Urinary bladder (tissue), 4 donors: ENCODE results near the gene IGFBP5. TPM values are rescaled to one million over a fixed set of nuclear protein-coding genes. Genes with fewer than 3 reads are reported as not detected.

Experiments
- DNase-seq: peaks from one replicate; pipeline ENCODE4 v3.0.0-alpha.2; 2015; ENCODE audit errors: extremely low spot score
- H3K27ac ChIP-seq: one replicate; pipeline ENCODE4 v1.5.1; 2013; ENCODE audit warnings: low read depth, mild to moderate bottlenecking, moderate library complexity
- H3K36me3 ChIP-seq: one replicate; pipeline ENCODE4 v1.6.1; 2013; ENCODE audit warnings: mild to moderate bottlenecking, moderate library complexity; ENCODE audit not compliant: insufficient read depth
- H3K4me1 ChIP-seq: one replicate; pipeline ENCODE4 v1.6.1; 2013; ENCODE audit warnings: mild to moderate bottlenecking, moderate library complexity; ENCODE audit not compliant: insufficient read depth
- H3K4me3 ChIP-seq: one replicate; pipeline ENCODE4 v1.5.1; 2013; ENCODE audit warnings: low read depth, low read length
- WGBS: extraction: QIAGEN DNeasy Blood & Tissue Kit; methylation state at CpG from one replicate; pipeline ENCODE4 v1.1.7; 2013; 5-methylcytosine and 5-hydroxymethylcytosine counted together
- polyA plus RNA-seq: library from polyadenylated mRNA; stranded (reverse); fragments of 200-250 nt; gene quantifications from one replicate; pipeline ENCODE4 v1.2.3, GENCODE V29; 2013
- total RNA-seq: library from RNA; depleted of rRNA; stranded (reverse); fragments of >200 nt; gene quantifications from one replicate; pipeline ENCODE4 v1.2.3, GENCODE V29; 2014
- donor health status: healthy with polysubstance abuse.
- donor health status: healthy.

The IGFBP5 gene
- total and polyA plus RNA-seq, 2 donors: 159 to 516 TPM

GRCh38 chr2:216661639-216662375 lies 33.5 kb downstream of the IGFBP5 start:
- Histone ChIP-seq H3K36me3 (no peaks in the 10 kb centered on the region), H3K4me3 (no peak overlapping the region), H3K4me1 (no peaks in the 10 kb centered on the region), H3K27ac (no peak overlapping the region)
- no peak for DNase-seq
- 82% methylated on average over 20 of the region's 20 CpGs for WGBS

- no peak overlapping the region for H3K4me3 ChIP-seq
- H3K27ac ChIP-seq: no peak overlapping the region
- 100% methylated on average over 5 of the region's 5 CpGs for WGBS
Measured at GRCh38 chr2:216661051-216661450, 34.3 kb downstream of the IGFBP5 start.

GRCh38 chr2:216660496-216660895 lies 34.9 kb downstream of the IGFBP5 start:
- no peak for DNase-seq
- no peak overlapping the region for H3K4me3 ChIP-seq
- no peaks in the 10 kb centered on the region for H3K36me3 ChIP-seq
- WGBS: 94% methylated on average over 10 of the region's 10 CpGs
- H3K27ac ChIP-seq: no peak overlapping the region
- H3K4me1 ChIP-seq: no peaks in the 10 kb centered on the region

More at GRCh38 chr2:216661051-216661450, 34.3 kb downstream of the IGFBP5 start:
- H3K36me3 ChIP-seq: no peaks in the 10 kb centered on the region
- no peaks in the 10 kb centered on the region for H3K4me1 ChIP-seq
- DNase-seq: no peak

GRCh38 chr2:216659276-216659675 lies 36.1 kb downstream of the IGFBP5 start:
- peak; percentile 62 for DNase-seq
- Histone ChIP-seq H3K27ac (no peak overlapping the region), H3K36me3 (no peaks in the 10 kb centered on the region), H3K4me3 (no peak overlapping the region), H3K4me1 (no peaks in the 10 kb centered on the region)
- WGBS: 78% methylated on average over 6 of the region's 6 CpGs

- no peak for DNase-seq
- H3K4me1 ChIP-seq: no peaks in the 10 kb centered on the region
- no peak overlapping the region for H3K4me3 ChIP-seq
- H3K27ac ChIP-seq: no peak overlapping the region
- no peaks in the 10 kb centered on the region for H3K36me3 ChIP-seq
- WGBS: 76% methylated on average over 6 of the region's 6 CpGs
Measured at GRCh38 chr2:216658757-216659156, 36.6 kb downstream of the IGFBP5 start.

- no peaks in the 10 kb centered on the region for H3K4me1 ChIP-seq
- 81% methylated on average over 7 of the region's 7 CpGs for WGBS
- no peak for DNase-seq
- H3K27ac ChIP-seq: no peak overlapping the region
- H3K36me3 ChIP-seq: no peaks in the 10 kb centered on the region
- H3K4me3 ChIP-seq: no peak overlapping the region
Measured at GRCh38 chr2:216657980-216658379, 37.4 kb downstream of the IGFBP5 start.

GRCh38 chr2:216657086-216657855 lies 38.1 kb downstream of the IGFBP5 start:
- Histone ChIP-seq H3K36me3 (no peaks in the 10 kb centered on the region), H3K4me3 (no peak overlapping the region), H3K4me1 (no peaks in the 10 kb centered on the region), H3K27ac (no peak overlapping the region)
- no peak for DNase-seq
- 90% methylated on average over 16 of the region's 16 CpGs for WGBS

GRCh38 chr2:216654528-216655052 lies 40.8 kb downstream of the IGFBP5 start:
- no peaks in the 10 kb centered on the region for H3K4me1 ChIP-seq
- no peak for DNase-seq
- no peak overlapping the region for H3K27ac ChIP-seq
- H3K36me3 ChIP-seq: no peaks in the 10 kb centered on the region
- 86% methylated on average over 2 of the region's 2 CpGs for WGBS
- no peak overlapping the region for H3K4me3 ChIP-seq

- Histone ChIP-seq H3K36me3 (no peaks in the 10 kb centered on the region), H3K4me1 (no peaks in the 10 kb centered on the region), H3K27ac (no peak overlapping the region), H3K4me3 (no peak overlapping the region)
- no peak for DNase-seq
- WGBS: 76% methylated on average over 2 of the region's 2 CpGs
Measured at GRCh38 chr2:216653931-216654365, 41.4 kb downstream of the IGFBP5 start.

- H3K27ac ChIP-seq: no peak overlapping the region
- H3K4me1 ChIP-seq: no peaks in the 10 kb centered on the region
- WGBS: 91% methylated on average over 4 of the region's 4 CpGs
- no peaks in the 10 kb centered on the region for H3K36me3 ChIP-seq
- no peak overlapping the region for H3K4me3 ChIP-seq
- DNase-seq: no peak
Measured at GRCh38 chr2:216653093-216653799, 42.1 kb downstream of the IGFBP5 start.

- no peak for DNase-seq
- 58% methylated on average over 4 of the region's 4 CpGs for WGBS
- no peak overlapping the region for H3K27ac ChIP-seq
Measured at GRCh38 chr2:216652566-216652965, 42.8 kb downstream of the IGFBP5 start.

GRCh38 chr2:216651351-216651881 lies 43.9 kb downstream of the IGFBP5 start:
- WGBS: 77% methylated on average over 6 of the region's 6 CpGs
- Histone ChIP-seq H3K4me3 (no peak overlapping the region), H3K27ac (no peak overlapping the region), H3K36me3 (no peaks in the 10 kb centered on the region), H3K4me1 (no peaks in the 10 kb centered on the region)
- no peak for DNase-seq

More at GRCh38 chr2:216652566-216652965, 42.8 kb downstream of the IGFBP5 start:
- no peak overlapping the region for H3K4me3 ChIP-seq
- H3K4me1 ChIP-seq: no peaks in the 10 kb centered on the region
- H3K36me3 ChIP-seq: no peaks in the 10 kb centered on the region

- Histone ChIP-seq H3K4me1 (no peaks in the 10 kb centered on the region), H3K27ac (no peak overlapping the region), H3K36me3 (no peaks in the 10 kb centered on the region), H3K4me3 (no peak overlapping the region)
- 86% methylated on average over 3 of the region's 3 CpGs for WGBS
- no peak for DNase-seq
Measured at GRCh38 chr2:216650626-216651257, 44.6 kb downstream of the IGFBP5 start.
